Fibroblast of lung (primary cell): Measurements from ENCODE around the gene C5orf24. TPM values are rescaled to one million over a fixed set of nuclear protein-coding genes. Genes with fewer than 3 reads are reported as not detected.

Experiments used
- DNase-seq, 2 donors: peaks; one replicate each; pipeline versions ENCODE4 v3.0.0 to v3.0.0-alpha.2; 2010; ENCODE audit warnings: low read depth in 2 of 2
- H2AFZ ChIP-seq: 2 replicates; pipeline ENCODE4 v1.5.1; 2012; ENCODE audit warnings: low read length, control low read depth, inconsistent platforms
- H3K27ac ChIP-seq: 2 replicates; pipeline ENCODE4 v1.5.1; 2011; ENCODE audit warnings: low read length, control low read depth; ENCODE audit not compliant: insufficient read depth
- H3K27me3 ChIP-seq: 2 replicates; pipeline ENCODE4 v1.5.1; 2011; ENCODE audit warnings: mild to moderate bottlenecking, low read length; ENCODE audit not compliant: control insufficient read depth, insufficient read depth
- H3K36me3 ChIP-seq: 2 replicates; pipeline ENCODE4 v1.5.1; 2011; ENCODE audit warnings: low read length; ENCODE audit not compliant: control insufficient read depth, insufficient read depth
- H3K4me1 ChIP-seq: 2 replicates; pipeline ENCODE4 v1.5.1; 2011; ENCODE audit warnings: low read length; ENCODE audit not compliant: control insufficient read depth, insufficient read depth; ENCODE audit errors: extremely low read depth
- H3K4me2 ChIP-seq: 2 replicates; pipeline ENCODE4 v1.5.1; 2011; ENCODE audit warnings: low read length, control low read depth; ENCODE audit not compliant: insufficient read depth; ENCODE audit errors: extremely low read depth
- H3K4me3 ChIP-seq, 4 experiments: fragments of 200-600 bp in 1 of 4; sonication (generic) in 1 of 4; replicated peaks in 1 of 4; 2 replicates each; pipeline ENCODE4 v1.5.1; 2011 to 2016; ENCODE audit warnings: low read length in 4 of 4, low read depth in 3 of 4, mild to moderate bottlenecking in 3 of 4, control low read depth in 2 of 4, inconsistent platforms in 1 of 4, mixed read lengths in 1 of 4; ENCODE audit not compliant: insufficient read depth in 1 of 4; ENCODE audit errors: control extremely low read depth in 1 of 4
- H3K79me2 ChIP-seq: 2 replicates; pipeline ENCODE4 v1.5.1; 2012; ENCODE audit warnings: mild to moderate bottlenecking, low read length, inconsistent platforms; ENCODE audit not compliant: control insufficient read depth, insufficient read depth
- H3K9ac ChIP-seq: 2 replicates; pipeline ENCODE4 v1.5.1; 2011; ENCODE audit warnings: mild to moderate bottlenecking, low read length, control low read depth; ENCODE audit not compliant: insufficient read depth
- H3K9me3 ChIP-seq: 2 replicates; pipeline ENCODE4 v1.5.1; 2012; ENCODE audit warnings: low read depth, low read length; ENCODE audit not compliant: control insufficient read depth, insufficient read depth
- H4K20me1 ChIP-seq: 2 replicates; pipeline ENCODE4 v1.5.1; 2011; ENCODE audit warnings: low read length; ENCODE audit not compliant: control insufficient read depth, insufficient read depth; ENCODE audit errors: extremely low read depth
- EZH2 ChIP-seq: IDR thresholded peaks from 2 replicates; pipeline ENCODE4 v1.5.1; 2012; ENCODE audit warnings: low read length, control low read depth, mild to moderate bottlenecking; ENCODE audit errors: missing control alignments
- polyA plus RNA-seq, 2 donors: library from polyadenylated mRNA; depleted of rRNA in 1 of 2; stranded (reverse) in 1 of 2; unstranded in 1 of 2; fragments of >200 nt; gene quantifications; 2 replicates each; pipeline ENCODE4 v1.2.1, GENCODE V29; 2011 to 2012; ENCODE audit warnings: missing spikeins in 1 of 2
- total RNA-seq: library from RNA; depleted of rRNA; stranded (reverse); fragments of >200 nt; gene quantifications from 2 replicates; pipeline ENCODE4 v1.2.1, GENCODE V29; 2014
- TF ChIP-seq, protein P1 (sequence below), 2 donors: IDR thresholded peaks in 1 of 2; conservative IDR thresholded peaks in 1 of 2; 1 replicate in 1 of 2; 2 replicates in 1 of 2; pipeline ENCODE4 v1.5.1; 2011 to 2012; ENCODE audit warnings: low read length in 2 of 2, control low read depth in 1 of 2, inconsistent platforms in 1 of 2, low read depth in 1 of 2, mild to moderate bottlenecking in 1 of 2

Gene C5orf24
- total and polyA plus RNA-seq, 2 donors (not counting 1 experiment from before 2014, with no cell fraction given) = 40.0 to 71.3 TPM

DNA sequence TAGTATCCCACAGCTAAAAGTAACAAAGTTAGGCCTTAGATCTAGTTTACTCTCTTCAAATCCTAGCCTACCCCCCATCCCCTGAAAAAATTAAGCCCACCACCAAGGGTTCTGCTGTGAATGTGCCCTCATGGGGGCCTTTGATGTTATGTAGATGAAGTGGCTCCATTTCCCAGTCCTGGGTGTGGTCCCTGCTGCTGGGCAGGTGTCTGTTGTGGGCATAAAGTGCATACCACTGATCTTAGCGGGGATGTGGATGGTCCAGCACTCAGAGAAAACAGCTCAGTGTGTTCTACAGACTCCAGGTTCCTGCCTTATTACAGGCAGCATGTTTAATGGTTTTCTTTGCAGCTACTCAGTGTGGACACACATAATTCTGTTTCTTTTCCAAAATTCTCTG, 61.0 kb downstream of the C5orf24 start:
- Histone ChIP-seq H3K79me2 (peaks cover 4% of the 10 kb centered on the region), H3K4me1 (peaks cover 2% of the 10 kb centered on the region), H2AFZ (no peak overlapping the region), H4K20me1 (no peaks in the 10 kb centered on the region), H3K27ac (no peak overlapping the region), H3K9me3 (no peaks in the 10 kb centered on the region), H3K9ac (no peak overlapping the region), H3K4me3 (no peak overlapping the region), H3K36me3 (peaks cover 2% of the 10 kb centered on the region), H3K4me2 (no peak overlapping the region), H3K27me3 (no peaks in the 10 kb centered on the region)
- no peak for TF ChIP-seq EZH2
- TF ChIP-seq, protein P1, sequence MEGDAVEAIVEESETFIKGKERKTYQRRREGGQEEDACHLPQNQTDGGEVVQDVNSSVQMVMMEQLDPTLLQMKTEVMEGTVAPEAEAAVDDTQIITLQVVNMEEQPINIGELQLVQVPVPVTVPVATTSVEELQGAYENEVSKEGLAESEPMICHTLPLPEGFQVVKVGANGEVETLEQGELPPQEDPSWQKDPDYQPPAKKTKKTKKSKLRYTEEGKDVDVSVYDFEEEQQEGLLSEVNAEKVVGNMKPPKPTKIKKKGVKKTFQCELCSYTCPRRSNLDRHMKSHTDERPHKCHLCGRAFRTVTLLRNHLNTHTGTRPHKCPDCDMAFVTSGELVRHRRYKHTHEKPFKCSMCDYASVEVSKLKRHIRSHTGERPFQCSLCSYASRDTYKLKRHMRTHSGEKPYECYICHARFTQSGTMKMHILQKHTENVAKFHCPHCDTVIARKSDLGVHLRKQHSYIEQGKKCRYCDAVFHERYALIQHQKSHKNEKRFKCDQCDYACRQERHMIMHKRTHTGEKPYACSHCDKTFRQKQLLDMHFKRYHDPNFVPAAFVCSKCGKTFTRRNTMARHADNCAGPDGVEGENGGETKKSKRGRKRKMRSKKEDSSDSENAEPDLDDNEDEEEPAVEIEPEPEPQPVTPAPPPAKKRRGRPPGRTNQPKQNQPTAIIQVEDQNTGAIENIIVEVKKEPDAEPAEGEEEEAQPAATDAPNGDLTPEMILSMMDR (conservative IDR thresholded peaks at IDR 0.05 in 1 of 2, IDR thresholded peaks at IDR 0.05 in 1 of 2; ENCODE audit: low read depth in 1 of 2, low read length in 2 of 2) = no peak
- no peak for DNase-seq

Other genes with a start within 250 kb of the C5orf24 start
- 41.3 and 68.7 TPM in 2 replicates for gene SAR1B, start 213.1 kb upstream of the C5orf24 start, total RNA-seq
- 102 and 106 TPM in 2 replicates for gene SAR1B, start 213.1 kb upstream of the C5orf24 start, polyA plus RNA-seq
- 17.7 and 20.8 TPM in 2 replicates for gene SEC24A, start 197.2 kb upstream of the C5orf24 start, total RNA-seq
- gene SEC24A, start 197.2 kb upstream of the C5orf24 start, polyA plus RNA-seq = 39.3 and 52.6 TPM in 2 replicates
- gene CAMLG, start 107.4 kb upstream of the C5orf24 start, total RNA-seq = 60.1 and 69.1 TPM in 2 replicates
- 27.4 and 39.3 TPM in 2 replicates for gene CAMLG, start 107.4 kb upstream of the C5orf24 start, polyA plus RNA-seq
- gene DDX46, start 87.2 kb upstream of the C5orf24 start, total RNA-seq = 15.9 and 18.7 TPM in 2 replicates
- gene DDX46, start 87.2 kb upstream of the C5orf24 start, polyA plus RNA-seq = 32.6 and 38.1 TPM in 2 replicates
- 65.9 and 71.7 TPM in 2 replicates for gene TXNDC15, start 28.4 kb downstream of the C5orf24 start, total RNA-seq
- 86.0 and 132 TPM in 2 replicates for gene TXNDC15, start 28.4 kb downstream of the C5orf24 start, polyA plus RNA-seq
- 2.8 and 5.4 TPM in 2 replicates for gene PCBD2, start 59.2 kb downstream of the C5orf24 start, total RNA-seq
- 3.8 and 6.6 TPM in 2 replicates for gene PCBD2, start 59.2 kb downstream of the C5orf24 start, polyA plus RNA-seq
- under 0.01 and 0.17 TPM in 2 replicates for gene CATSPER3, start 121.9 kb downstream of the C5orf24 start, total RNA-seq
- gene CATSPER3, start 121.9 kb downstream of the C5orf24 start, polyA plus RNA-seq = 0.12 and 0.32 TPM in 2 replicates
- gene PITX1, start 188.3 kb downstream of the C5orf24 start, total RNA-seq = 1.8 and 3.1 TPM in 2 replicates
- gene PITX1, start 188.3 kb downstream of the C5orf24 start, polyA plus RNA-seq = 1.7 and 7.0 TPM in 2 replicates